H1 (cell line): ENCODE measurements around the gene CORO2B. TPM values are rescaled to one million over a fixed set of nuclear protein-coding genes. Genes with fewer than 3 reads are reported as not detected.

Experiments
- CTCF ChIA-PET: fragments of 300-600 bp; sonication (Branson Sonifier 250); formaldehyde crosslinking; loops from one replicate; lab custom pipeline; 2021; ENCODE audit not compliant: partially characterized antibody; lab: Charles Lee
- POLR2A ChIA-PET: fragments of 300-600 bp; sonication (Branson Sonifier 250); formaldehyde crosslinking; loops from one replicate; lab custom pipeline; 2021; ENCODE audit warnings: inconsistent platforms; ENCODE audit not compliant: partially characterized antibody; lab: Charles Lee
- DNase-seq, 2 experiments: peaks; one replicate each; pipeline versions ENCODE4 v3.0.0 to v3.0.0-alpha.2; 2010 to 2022; ENCODE audit warnings: low spot score in 2 of 2, low read depth in 1 of 2, mixed read lengths in 1 of 2
- FAIRE-seq: peaks from 2 replicates; lab custom pipeline; 2011; peaks lifted over from hg19 to GRCh38; lab: Jason Lieb, UNC
- H2AFZ ChIP-seq: 2 replicates; pipeline ENCODE4 v1.8.1; 2012; ENCODE audit warnings: low read length, inconsistent platforms
- H2AK5ac ChIP-seq: 2 replicates; pipeline ENCODE4 v1.6.1; 2013; ENCODE audit warnings: low read depth, low read length
- H2BK120ac ChIP-seq: replicated peaks from 2 replicates; pipeline ENCODE3; 2013; ENCODE audit warnings: low read depth, low read length, inconsistent platforms
- H2BK12ac ChIP-seq: 2 replicates; pipeline ENCODE4 v1.6.1; 2013; ENCODE audit warnings: low read depth, low read length
- H2BK15ac ChIP-seq: 2 replicates; pipeline ENCODE4 v1.6.1; 2013; ENCODE audit warnings: low read length
- H2BK20ac ChIP-seq: 2 replicates; pipeline ENCODE4 v1.6.1; 2013; ENCODE audit warnings: low read length
- H2BK5ac ChIP-seq: 2 replicates; pipeline ENCODE4 v1.6.1; 2013; ENCODE audit warnings: low read depth, low read length
- H3K14ac ChIP-seq: 2 replicates; pipeline ENCODE4 v1.6.1; 2013; ENCODE audit warnings: inconsistent platforms; ENCODE audit not compliant: insufficient read length
- H3K18ac ChIP-seq: 2 replicates; pipeline ENCODE4 v1.6.1; 2013; ENCODE audit warnings: low read length; ENCODE audit errors: extremely low read depth
- H3K23ac ChIP-seq: 2 replicates; pipeline ENCODE4 v1.6.1; 2013; ENCODE audit warnings: inconsistent platforms; ENCODE audit not compliant: insufficient read length
- H3K23me2 ChIP-seq: 2 replicates; pipeline ENCODE4 v1.6.1; 2013; ENCODE audit warnings: low read depth, low read length
- H3K27ac ChIP-seq: 2 replicates; pipeline ENCODE4 v1.6.1; 2011; ENCODE audit warnings: low read depth, low read length, inconsistent platforms
- H3K27me3 ChIP-seq, 4 experiments: replicated peaks in 1 of 4; 1 replicate in 1 of 4; 2 replicates in 3 of 4; pipeline versions ENCODE4 v1.6.1 to v1.8.1; 2011 to 2013; ENCODE audit warnings: low read length in 3 of 4, mild to moderate bottlenecking in 3 of 4, inconsistent platforms in 2 of 4, mixed read lengths in 2 of 4, moderate library complexity in 1 of 4; ENCODE audit not compliant: control insufficient read depth in 3 of 4, insufficient read depth in 3 of 4; ENCODE audit errors: extremely low read depth in 1 of 4
- H3K36me3 ChIP-seq, 4 experiments: 2 replicates each; pipeline versions ENCODE4 v1.6.1 to v1.8.1; 2011 to 2013; ENCODE audit warnings: mild to moderate bottlenecking in 4 of 4, low read length in 3 of 4, moderate library complexity in 2 of 4, control low read depth in 1 of 4, inconsistent platforms in 1 of 4; ENCODE audit not compliant: insufficient read depth in 4 of 4, control insufficient read depth in 2 of 4
- H3K4ac ChIP-seq: replicated peaks from 2 replicates; pipeline ENCODE3; 2013; ENCODE audit warnings: low read length, low read depth, mixed read lengths, inconsistent platforms; ENCODE audit not compliant: insufficient read length
- H3K4me1 ChIP-seq, 4 experiments: replicated peaks in 1 of 4; 1 replicate in 1 of 4; 2 replicates in 3 of 4; pipeline versions ENCODE4 v1.6.1 to v1.8.1; 2011 to 2013; ENCODE audit warnings: low read length in 3 of 4, inconsistent platforms in 2 of 4, mixed read lengths in 1 of 4; ENCODE audit not compliant: insufficient read depth in 4 of 4, control insufficient read depth in 3 of 4
- H3K4me2 ChIP-seq, 2 experiments: 2 replicates each; pipeline versions ENCODE4 v1.6.1 to v1.8.1; 2011 to 2013; ENCODE audit warnings: low read depth in 2 of 2, low read length in 2 of 2, control low read depth in 1 of 2, inconsistent platforms in 1 of 2, mild to moderate bottlenecking in 1 of 2; ENCODE audit not compliant: insufficient read depth in 1 of 2
- H3K4me3 ChIP-seq, 4 experiments: fragments of 200-600, 300-600 bp in 1 of 4; sonication (generic), shearing (Covaris generic), sonication (Bioruptor Twin) in 1 of 4; 2 replicates each; pipeline versions ENCODE4 v1.5.1 to v1.8.1; 2011 to 2016; ENCODE audit warnings: low read length in 4 of 4, low read depth in 3 of 4, control low read depth in 2 of 4, inconsistent platforms in 2 of 4, mild to moderate bottlenecking in 2 of 4, mixed read lengths in 1 of 4, moderate library complexity in 1 of 4; ENCODE audit not compliant: insufficient read depth in 2 of 4; ENCODE audit errors: extremely low read depth in 1 of 4
- H3K56ac ChIP-seq: replicated peaks from 2 replicates; pipeline ENCODE3; 2013; ENCODE audit warnings: low read depth, mild to moderate bottlenecking, mixed read lengths, low read length, inconsistent platforms; ENCODE audit not compliant: insufficient read length
- H3K79me1 ChIP-seq: 2 replicates; pipeline ENCODE4 v1.6.1; 2013; ENCODE audit warnings: low read depth, low read length, control low read depth
- H3K79me2 ChIP-seq, 2 experiments: 2 replicates each; pipeline versions ENCODE4 v1.6.1 to v1.8.1; 2012 to 2013; ENCODE audit warnings: low read length in 2 of 2, mild to moderate bottlenecking in 2 of 2, inconsistent platforms in 1 of 2; ENCODE audit not compliant: insufficient read depth in 2 of 2, control insufficient read depth in 1 of 2
- H3K9ac ChIP-seq, 4 experiments: replicated peaks in 1 of 4; 1 replicate in 1 of 4; 2 replicates in 3 of 4; pipeline versions ENCODE4 v1.6.1 to v1.8.1; 2011 to 2013; ENCODE audit warnings: low read depth in 3 of 4, low read length in 3 of 4, control low read depth in 2 of 4, mild to moderate bottlenecking in 2 of 4, moderate library complexity in 2 of 4, inconsistent platforms in 1 of 4; ENCODE audit errors: extremely low read depth in 1 of 4
- H3K9me3 ChIP-seq, 2 experiments: 2 replicates each; pipeline versions ENCODE4 v1.6.1 to v1.8.1; 2012 to 2013; ENCODE audit warnings: mild to moderate bottlenecking in 2 of 2, moderate library complexity in 2 of 2, control low read depth in 1 of 2, inconsistent platforms in 1 of 2, low read depth in 1 of 2, low read length in 1 of 2, mixed read lengths in 1 of 2; ENCODE audit not compliant: insufficient read depth in 2 of 2
- H4K20me1 ChIP-seq, 2 experiments: replicated peaks in 1 of 2; 2 replicates each; pipeline versions ENCODE3 to v1.8.1; 2011 to 2013; ENCODE audit warnings: inconsistent platforms in 2 of 2, low read length in 2 of 2, mild to moderate bottlenecking in 1 of 2; ENCODE audit not compliant: insufficient read depth in 2 of 2, control insufficient read depth in 1 of 2
- H4K5ac ChIP-seq: 2 replicates; pipeline ENCODE4 v1.6.1; 2013; ENCODE audit warnings: low read length, low read depth, mixed read lengths, inconsistent platforms; ENCODE audit not compliant: insufficient read length
- H4K8ac ChIP-seq: 2 replicates; pipeline ENCODE4 v1.8.0; 2013; ENCODE audit warnings: mild to moderate bottlenecking, moderate library complexity, low read length, inconsistent platforms; ENCODE audit not compliant: insufficient read depth; ENCODE audit errors: extremely low read depth
- H4K91ac ChIP-seq: replicated peaks from 2 replicates; pipeline ENCODE3; 2013; ENCODE audit warnings: low read length, mixed read lengths, inconsistent platforms; ENCODE audit not compliant: insufficient read length
- BRCA1 ChIP-seq: IDR thresholded peaks from 2 replicates; pipeline ENCODE4 v1.6.1; 2012; ENCODE audit warnings: low read depth, low read length, improper control_type of control experiment
- NANOG ChIP-seq: IDR thresholded peaks from 2 replicates; pipeline ENCODE4 v1.6.1; 2011; ENCODE audit warnings: low read length, low read depth, mild to moderate bottlenecking, inconsistent platforms; ENCODE audit not compliant: insufficient read depth, poor library complexity, severe bottlenecking
- SP1 ChIP-seq: IDR thresholded peaks from 2 replicates; pipeline ENCODE4 v1.6.1; 2011; ENCODE audit warnings: low read depth, low read length
- WGBS, 2 experiments: shearing (Covaris generic) in 1 of 2; methylation state at CpG; one replicate each; pipeline versions ENCODE4 v1.1.6 to v1.1.7; 2013 to 2015; ENCODE audit warnings: low lambda C conversion rate in 2 of 2, mixed read lengths in 2 of 2, inconsistent platforms in 1 of 2, low coverage in 1 of 2, missing lambda C conversion rate in 1 of 2; ENCODE audit not compliant: insufficient replicate concordance in 2 of 2, insufficient coverage in 1 of 2, insufficient read length in 1 of 2; ENCODE audit errors: extremely low coverage in 1 of 2, missing lambda C conversion rate in 1 of 2; 5-methylcytosine and 5-hydroxymethylcytosine counted together
- polyA plus RNA-seq, 7 experiments: library from polyadenylated mRNA; depleted of rRNA in 3 of 7; stranded (reverse) in 5 of 7; unstranded in 2 of 7; fragments of >200 nt in 5 of 7; fragments of 200-250 nt in 2 of 7; gene quantifications; 1 replicate in 5 of 7; 2 replicates in 1 of 7; 4 replicates in 1 of 7; pipeline versions ENCODE4 v1.2.1 to v1.2.3, GENCODE V29; 2011 to 2013; ENCODE audit warnings: missing spikeins in 2 of 7, mixed read lengths in 2 of 7
- total RNA-seq: library from RNA; stranded (reverse); fragmentation: NEBNext Ultra II Directional; extraction: Animal tissue kit (Norgen Biotek cat#: 25700); gene quantifications from 2 replicates; pipeline ENCODE4 v1.2.1, GENCODE V29; 2021

CORO2B gene
- total and polyA plus RNA-seq, 2 of the 8 experiments (the other 6 are each of a cell fraction or from before 2014, with no cell fraction given), result 3.4 to 6.7 TPM

DNA sequence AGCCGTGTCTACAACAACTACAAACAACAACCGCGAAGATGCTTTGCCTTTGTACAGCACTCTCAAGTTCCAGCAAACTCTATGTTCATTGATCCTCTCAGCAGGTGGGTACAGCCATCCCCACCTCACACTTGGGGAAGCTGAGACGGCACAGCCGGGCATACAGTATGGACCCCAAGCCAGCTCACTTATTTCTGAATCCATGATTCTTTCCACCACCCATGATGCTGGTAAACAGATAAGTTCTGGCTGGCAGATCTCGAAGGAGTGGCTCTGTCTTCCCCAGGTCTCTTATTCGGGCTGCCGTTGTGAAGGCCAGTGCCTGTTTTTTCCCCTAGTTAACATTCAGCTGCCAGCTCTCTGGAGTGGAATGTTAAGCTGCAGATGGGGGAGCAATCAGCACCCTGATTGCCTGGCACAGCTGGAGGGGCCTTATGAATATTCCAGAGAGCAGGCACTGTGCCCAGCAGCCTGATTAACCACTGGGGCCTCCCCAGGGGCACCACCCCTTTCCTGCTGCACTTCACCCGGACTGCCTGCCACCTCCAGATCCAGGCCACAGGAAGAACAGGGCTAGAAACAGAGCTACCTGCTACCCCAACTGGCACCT lies 73.2 kb downstream of the CORO2B start:
- POLR2A ChIA-PET, result no interaction called here
- 0 out of 2 replicates have a peak overlapping the region, but pooled peaks have one; percentile 32 for H2BK15ac ChIP-seq

More for the DNA sequence above, 73.2 kb downstream of the CORO2B start:
- Histone ChIP-seq H4K20me1 (no peaks in the 10 kb centered on the region), H3K4ac (no peak overlapping the region), H3K27me3 (no peaks in the 10 kb centered on the region), H3K79me2 (no peaks in the 10 kb centered on the region), H4K8ac (no peak overlapping the region), H3K9ac (no peak overlapping the region), H2BK120ac (no peak overlapping the region), H3K18ac (no peak overlapping the region), H2AFZ (no peak overlapping the region), H2BK12ac (no peak overlapping the region), H3K36me3 (no peaks in the 10 kb centered on the region), H2BK5ac (no peak overlapping the region), H4K91ac (no peak overlapping the region), H3K14ac (no peak overlapping the region), H3K56ac (no peak overlapping the region), H3K4me2 (peak overlapping the region in 1 of 2 experiments; percentile 11; a peak in 1 of 4 replicates), H2BK20ac (peak overlapping the region; percentile 32; the same call in 1 of the 2 replicates), H2AK5ac (no peak overlapping the region), H3K9me3 (no peaks in the 10 kb centered on the region), H3K23me2 (no peaks in the 10 kb centered on the region)
- CTCF ChIA-PET, result interaction anchor here (0.7 to 35.0 kb wide), 33 partner anchors 11 to 399 kb away, joined by 3 to 721 read pairs (median 5); no protein-coding TSS in a partner anchor
- FAIRE-seq, result no peak
- 82% methylated on average over 9 of the region's 9 CpGs; no CpG with 5 or more reads in 1 of the 2 experiments for WGBS, 2 experiments
- TF ChIP-seq SP1 (0 out of 2 replicates have a peak, but pooled peaks have one; percentile 17), NANOG (peak; percentile 88), BRCA1 (no peak)
- TF ChIP-seq, all 59 proteins: peak for 2
- 0 out of 2 replicates have a peak overlapping the region, but pooled peaks have one; percentile 1 for H3K27ac ChIP-seq
- H3K4me3 ChIP-seq, result no peak overlapping the region
- no peak overlapping the region for H3K23ac ChIP-seq
- no peaks in the 10 kb centered on the region for H3K79me1 ChIP-seq
- peaks cover 6 to 16% (median 11%) of the 10 kb centered on the region in 4 experiments for H3K4me1 ChIP-seq
- H4K5ac ChIP-seq, result no peak overlapping the region
- DNase-seq, result no peak
